HG03457 (cell line): Measurements from ENCODE around the gene FAM20A.
"Not testable (repeated sequence)": the region's sequence is repeated elsewhere in the genome, so short reads cannot be mapped to it uniquely, and the experiment has no call there.

Source experiments
- ATAC-seq: cut with Tn5 transposase; IDR thresholded peaks from one replicate; pipeline ENCODE4 v1.9.1; 2021; ENCODE audit warnings: moderate number of reproducible peaks; ENCODE audit not compliant: unreplicated experiment

FAM20A gene

GRCh38 chr17:68592682-68593641, 8.2 kb downstream of the FAM20A start:
- no peak for ATAC-seq

- no peak for ATAC-seq
Measured at GRCh38 chr17:68592009-68592408, 9.2 kb downstream of the FAM20A start.

- ATAC-seq, result no peak
Measured at GRCh38 chr17:68591583-68591982, 9.6 kb downstream of the FAM20A start.

DNA sequence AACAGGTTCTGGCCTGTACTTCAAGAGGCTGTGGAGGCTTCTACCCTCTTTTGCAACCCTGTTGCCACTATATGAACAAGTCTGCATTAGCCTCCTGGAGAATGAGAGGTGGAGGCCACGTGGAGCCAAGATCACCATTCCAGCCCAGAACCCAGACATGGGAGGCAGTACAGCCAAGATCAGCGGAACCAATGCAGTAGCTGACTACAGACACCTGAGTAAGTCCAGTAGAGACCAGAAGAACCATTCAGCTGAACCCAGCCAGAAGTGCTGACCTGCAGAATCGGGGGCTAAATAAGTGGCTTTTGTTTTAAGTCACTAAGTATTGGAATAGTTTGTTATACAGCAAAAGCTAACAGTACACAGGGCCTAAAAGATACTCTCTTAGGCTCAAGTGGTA, 12.1 kb downstream of the FAM20A start:
- ATAC-seq, result no peak

DNA sequence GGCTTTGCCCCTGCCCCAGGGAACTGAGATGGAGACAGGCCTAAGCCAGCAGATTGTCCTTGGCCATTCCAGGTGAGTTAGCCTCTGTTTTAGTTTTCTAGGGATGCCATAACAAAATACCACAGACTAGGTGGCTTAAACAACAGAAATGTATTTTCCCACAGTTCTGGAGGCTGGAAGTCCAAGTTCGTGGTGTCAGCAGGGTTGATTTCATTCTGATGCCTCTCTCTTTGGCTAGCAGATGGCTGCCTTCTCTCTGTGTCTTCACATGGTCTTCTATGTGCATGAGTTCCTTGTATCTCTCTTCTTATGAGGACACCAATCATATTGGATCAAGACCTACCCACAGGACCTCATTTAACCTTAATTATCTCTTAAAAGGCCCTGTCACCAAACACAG, 12.8 kb downstream of the FAM20A start:
- ATAC-seq, result no peak

GRCh38 chr17:68587847-68588246, 13.3 kb downstream of the FAM20A start:
- ATAC-seq, result no peak

DNA sequence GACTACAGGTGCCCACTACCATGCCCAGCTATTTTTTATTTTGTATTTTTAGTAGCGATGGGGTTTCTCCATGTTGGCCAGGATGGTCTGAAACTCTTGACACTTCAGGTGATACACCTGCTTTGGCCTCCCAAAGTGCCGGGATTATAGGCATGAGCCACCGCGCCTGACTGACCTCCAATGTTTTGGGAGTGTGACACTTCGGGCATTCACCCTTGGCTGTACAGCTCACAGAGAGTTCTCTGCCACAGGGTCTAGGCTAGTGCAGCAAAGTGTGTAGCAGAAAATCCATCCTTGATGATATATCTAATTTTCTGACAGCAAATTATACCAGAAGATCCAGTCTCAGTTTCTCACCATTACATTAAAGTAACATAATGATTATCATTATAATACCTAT, 14.1 kb downstream of the FAM20A start:
- ATAC-seq, result no peak

DNA sequence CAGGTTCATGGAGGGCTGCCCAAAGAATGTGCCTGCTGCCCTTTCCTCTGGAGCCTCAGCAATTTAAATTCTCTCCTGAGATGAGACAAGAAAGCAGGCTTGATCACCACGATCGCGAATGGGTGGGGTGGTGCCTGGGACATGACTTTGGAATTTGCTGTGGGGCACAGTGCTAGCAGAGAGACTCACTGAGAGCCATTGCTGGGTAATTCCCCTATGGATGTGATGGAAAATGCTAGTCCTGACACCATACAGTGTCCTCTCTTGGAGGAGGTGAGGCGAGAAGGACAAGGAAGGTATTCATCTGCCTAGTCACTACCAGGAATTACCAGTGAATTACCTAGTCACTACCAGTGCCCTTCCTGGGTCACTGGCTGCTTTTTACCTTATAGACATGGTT, 15.5 kb downstream of the FAM20A start:
- ATAC-seq, result no peak

DNA sequence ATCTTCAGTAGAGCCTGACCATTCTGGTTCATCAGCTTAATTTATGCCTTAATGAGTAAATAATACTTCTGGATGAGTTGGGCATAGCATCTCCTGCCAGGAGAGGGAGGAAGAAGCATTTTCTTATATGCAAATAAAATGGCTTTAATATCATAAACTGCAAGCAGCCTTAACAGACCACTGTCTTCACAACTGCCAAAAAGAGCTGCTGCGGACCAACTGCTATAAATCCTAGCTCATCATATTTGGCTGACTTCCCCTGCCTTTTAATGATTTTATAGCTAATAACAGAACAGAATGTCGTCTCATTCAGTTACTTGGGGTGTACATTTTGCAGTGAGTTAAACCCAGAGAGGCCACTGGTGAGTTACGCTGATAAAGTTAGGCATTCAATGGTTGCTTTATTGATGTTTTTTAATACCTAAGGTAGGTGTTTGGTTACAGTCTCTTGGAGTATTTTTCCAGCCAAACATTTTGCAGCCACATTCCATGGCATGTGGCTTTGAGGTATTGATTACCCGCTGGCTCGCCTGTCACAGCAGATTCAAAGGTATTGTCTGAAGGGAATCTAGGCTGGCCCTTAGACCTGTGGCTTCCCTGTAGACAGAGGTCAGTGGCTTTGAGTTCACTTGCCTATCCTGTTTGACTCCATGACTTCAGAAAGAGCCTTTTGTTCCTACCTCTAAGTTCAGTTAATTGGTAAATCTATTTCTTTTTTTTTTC, 16.4 kb downstream of the FAM20A start:
- no peak for ATAC-seq

DNA sequence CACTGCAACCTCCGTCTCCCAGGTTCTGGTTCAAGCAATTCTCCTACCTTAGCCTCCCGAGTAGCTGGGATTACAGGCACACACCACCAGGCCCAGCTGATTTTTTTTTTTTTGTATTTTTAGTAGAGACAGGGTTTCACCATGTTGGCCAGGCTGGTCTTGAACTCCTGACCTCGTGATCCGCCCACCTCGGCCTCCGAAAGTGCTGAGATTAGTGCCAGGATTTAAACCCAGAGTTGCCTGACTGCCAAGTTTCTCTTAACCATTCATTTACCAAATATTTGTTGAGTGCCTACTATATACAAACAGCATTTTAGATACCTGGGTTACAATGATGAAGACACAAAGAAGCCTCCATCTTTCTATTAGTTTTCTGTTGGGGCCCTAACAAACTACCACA, 18.3 kb downstream of the FAM20A start:
- not testable (repeated sequence) for ATAC-seq

- ATAC-seq, result no peak
Measured at GRCh38 chr17:68581863-68582645, 19.1 kb downstream of the FAM20A start.

DNA sequence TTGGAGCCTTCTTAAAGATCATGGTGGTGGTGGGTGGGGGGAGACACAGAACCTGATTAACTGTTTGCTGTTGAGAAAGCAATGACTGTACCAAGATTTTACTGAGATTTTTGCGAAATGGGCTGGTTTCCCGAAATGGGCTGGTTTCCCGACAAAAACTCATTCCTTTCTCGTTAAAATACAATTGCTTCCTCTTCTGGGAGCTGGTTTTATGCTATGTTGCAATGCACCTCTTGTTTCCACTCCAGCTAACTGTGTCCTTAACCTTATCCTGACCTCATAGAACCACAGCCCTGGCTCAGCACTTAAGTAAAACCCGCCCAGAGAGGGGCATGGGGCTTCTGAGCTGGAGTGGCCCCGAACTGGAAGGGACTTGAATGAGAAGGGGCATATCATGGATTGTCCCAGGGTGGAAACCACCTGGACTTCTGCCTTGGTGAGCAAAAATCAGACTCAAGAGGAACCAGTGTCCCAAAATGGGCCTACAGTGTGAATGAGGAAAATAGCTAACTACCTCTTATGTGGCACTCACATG, 20.9 kb downstream of the FAM20A start:
- ATAC-seq, result no peak

GRCh38 chr17:68579194-68579927, 21.8 kb downstream of the FAM20A start:
- ATAC-seq, result no peak

GRCh38 chr17:68578236-68578635, 22.9 kb downstream of the FAM20A start:
- no peak for ATAC-seq

GRCh38 chr17:68577497-68577821, 23.7 kb downstream of the FAM20A start:
- ATAC-seq, result no peak

DNA sequence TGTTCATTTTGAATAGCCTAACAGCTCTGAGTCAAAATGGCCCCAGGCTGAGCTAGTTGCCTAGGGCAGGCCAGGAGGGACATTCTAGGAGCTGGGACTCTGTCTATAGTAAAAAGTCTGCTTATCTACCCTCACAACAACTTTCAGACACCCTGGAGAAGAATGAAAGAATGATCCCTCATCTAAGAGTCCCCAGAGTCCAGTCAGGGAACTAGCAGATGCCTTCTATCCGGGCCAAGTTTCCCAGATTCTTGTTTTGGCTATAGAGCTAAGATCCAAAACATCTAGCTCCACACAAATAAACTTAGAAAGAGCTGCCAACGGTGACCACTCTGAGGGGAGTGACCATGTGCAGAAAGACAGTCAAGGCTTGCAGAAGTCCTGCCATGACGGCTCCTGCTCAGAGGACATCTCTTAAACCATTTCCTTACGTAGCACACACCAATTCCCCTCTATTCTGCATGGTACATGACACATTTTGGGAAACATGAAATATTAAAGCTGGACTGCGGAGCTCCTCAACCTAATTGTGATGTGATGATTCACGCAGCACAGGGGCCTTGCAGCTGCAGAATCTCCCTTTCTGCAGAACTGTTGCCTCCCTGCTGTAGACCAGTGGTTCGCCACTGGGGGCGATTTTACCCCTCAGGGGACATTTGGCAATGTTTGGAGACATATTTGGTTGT, 24.2 kb downstream of the FAM20A start:
- no peak for ATAC-seq

- ATAC-seq, result no peak
Measured at GRCh38 chr17:68576137-68576536, 25.0 kb downstream of the FAM20A start.

- ATAC-seq, result no peak
Measured at GRCh38 chr17:68573338-68573737, 27.8 kb downstream of the FAM20A start.

DNA sequence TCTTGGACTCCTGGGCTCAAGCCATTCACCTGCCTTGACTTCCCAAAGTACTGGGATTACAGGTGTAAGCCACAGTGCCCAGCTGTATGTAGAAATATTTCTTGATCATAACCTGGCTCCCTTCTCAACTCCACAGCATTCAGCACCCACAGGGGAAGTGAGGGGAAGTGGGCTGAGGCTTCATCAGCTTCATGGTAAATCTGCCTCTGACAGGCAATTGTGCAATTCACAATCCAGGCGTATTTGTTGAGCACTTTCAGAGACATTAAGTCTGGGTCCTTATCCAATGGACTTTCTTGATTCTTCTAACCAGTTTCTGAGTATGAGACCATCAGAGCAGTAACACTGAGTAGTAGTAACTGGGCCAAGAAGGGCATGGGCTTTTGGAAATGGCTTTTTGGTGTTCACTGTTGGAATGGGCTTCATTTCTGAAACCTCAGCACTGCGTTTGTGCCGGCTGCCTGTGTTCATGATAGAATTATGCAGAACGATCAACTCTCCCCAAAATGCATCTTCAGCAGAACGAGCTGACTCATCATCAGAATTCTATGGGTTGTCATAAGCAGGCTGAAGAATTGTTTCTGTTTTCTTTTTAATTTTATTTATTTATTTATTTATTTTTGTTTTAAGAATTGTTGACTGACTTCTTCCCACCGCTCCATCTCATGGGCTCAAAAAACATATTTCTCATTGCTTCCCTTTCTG, 28.9 kb downstream of the FAM20A start:
- no peak for ATAC-seq
